ENCODE measurements around the gene TAT. TPM values are rescaled to one million over a fixed set of nuclear protein-coding genes. Genes with fewer than 3 reads are reported as not detected.
"Not testable (repeated sequence)": the region's sequence is repeated elsewhere in the genome, so short reads cannot be mapped to it uniquely, and the experiment has no call there.

Gene TAT
- total RNA-seq, 1 donor: not detected

DNA sequence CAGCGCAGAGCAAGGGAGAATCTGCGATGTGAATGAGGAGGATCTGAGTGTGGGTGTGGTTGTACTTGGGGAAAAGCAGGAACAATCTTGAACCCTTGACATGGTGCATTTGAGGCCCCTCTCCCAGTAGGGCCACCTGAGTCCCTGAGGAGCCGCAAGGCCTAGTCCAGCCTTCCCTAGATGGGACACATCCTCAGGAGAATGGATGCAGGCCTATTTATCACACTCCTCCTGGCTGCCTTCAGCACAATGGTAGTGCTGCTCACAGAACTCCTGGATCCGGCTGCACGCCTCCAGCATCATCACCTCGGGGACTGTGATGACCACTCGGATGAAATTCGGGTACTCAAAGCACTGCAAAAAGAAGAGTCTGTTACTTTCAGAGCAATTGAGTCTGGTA is 9.0 kb downstream of the TAT start:
- no peak overlapping the region for H3K4me3 ChIP-seq (ENCODE audit: low read depth, low read length)
- no peak for TF ChIP-seq CTCF (IDR thresholded peaks at IDR 0.05; ENCODE audit: insufficient read depth, low read depth, low read length)
- no peak for DNase-seq (ENCODE audit: low read depth)

DNA sequence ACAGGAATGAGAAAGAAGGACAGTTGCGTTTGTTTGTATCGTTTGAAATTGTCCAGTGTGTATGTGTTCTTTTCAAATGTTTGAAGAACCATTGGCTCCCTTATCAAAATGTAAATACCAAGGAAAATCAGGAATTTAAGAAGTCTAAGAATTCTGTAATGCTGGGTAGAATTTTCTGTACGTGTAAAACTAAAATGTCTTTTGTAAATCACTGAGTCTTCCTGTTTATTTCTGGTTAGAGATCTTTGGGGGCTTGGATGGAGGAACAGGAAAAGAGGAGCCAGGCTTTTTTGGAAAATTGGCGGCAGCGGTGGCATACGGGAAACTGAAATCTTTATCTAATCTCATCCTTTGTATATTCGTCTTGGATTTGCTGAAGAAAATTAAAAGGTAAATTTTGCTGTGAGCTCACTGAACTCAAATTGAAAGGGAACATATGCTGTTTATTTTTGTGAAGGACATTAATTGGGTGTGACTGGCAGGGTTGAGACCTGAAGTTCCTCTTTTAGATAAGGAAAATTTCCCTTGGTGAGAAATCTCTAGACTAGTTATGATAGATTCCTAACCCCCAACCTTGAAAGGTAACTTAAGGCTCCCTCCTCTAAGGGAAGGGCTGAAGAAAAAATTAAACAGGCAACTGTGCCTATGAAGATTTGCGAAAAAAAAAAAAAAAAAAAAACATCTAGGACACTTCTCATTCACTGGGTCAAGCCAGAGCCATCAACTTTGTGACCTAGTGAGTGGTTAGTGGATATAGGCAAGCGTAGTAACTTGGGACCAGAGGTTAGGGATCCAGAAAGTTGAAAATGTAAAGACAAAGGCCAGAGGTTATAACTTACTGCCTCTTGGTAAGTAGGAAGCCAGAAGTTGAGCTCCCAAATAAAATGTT is 10.8 kb downstream of the TAT start:
- no peak for DNase-seq (ENCODE audit: low read depth)
- no peak for TF ChIP-seq CTCF (IDR thresholded peaks at IDR 0.05; ENCODE audit: insufficient read depth, low read depth, low read length)
- peak overlapping the region; percentile 82 for H3K4me3 ChIP-seq (ENCODE audit: low read depth, low read length)

DNA sequence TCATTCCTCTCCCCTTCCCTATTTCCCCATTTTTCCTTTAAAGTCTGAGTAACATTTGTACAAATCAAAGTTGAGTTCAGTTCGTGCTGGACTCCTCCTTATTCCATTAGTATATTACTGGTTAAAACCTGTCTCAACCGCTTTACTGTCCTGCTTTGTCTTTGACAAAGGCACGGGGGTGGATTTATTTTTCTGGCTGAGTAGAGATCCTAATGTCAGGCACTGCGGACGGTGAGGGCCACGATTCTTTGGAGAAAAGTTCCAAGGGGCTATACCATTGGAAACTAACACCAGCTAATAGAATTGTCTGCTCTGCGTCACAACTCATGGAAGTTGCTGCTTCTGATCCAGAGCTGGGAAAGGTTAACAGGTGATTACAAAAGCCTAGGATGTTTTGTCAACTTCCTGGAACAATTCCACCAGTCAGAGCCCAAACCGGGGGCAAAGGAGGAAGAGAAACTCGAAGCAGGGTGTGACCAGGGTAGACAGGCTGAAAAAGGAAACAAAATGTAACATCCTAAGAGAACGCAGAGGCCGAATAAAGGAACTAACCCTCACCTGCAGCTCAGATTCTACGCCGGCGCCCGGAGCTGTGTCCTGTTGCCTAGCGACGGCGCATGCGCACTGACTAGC is 12.4 kb downstream of the TAT start:
- H3K4me3 ChIP-seq (ENCODE audit: low read depth, low read length): peak overlapping the region; percentile 82
- no peak for TF ChIP-seq CTCF (IDR thresholded peaks at IDR 0.05; ENCODE audit: insufficient read depth, low read depth, low read length)

GRCh38 chr16:71562552-71562951 is 14.3 kb downstream of the TAT start:
- no peak for DNase-seq (ENCODE audit: low read depth)
- H3K4me3 ChIP-seq (ENCODE audit: low read depth, low read length): no peak overlapping the region
- TF ChIP-seq CTCF (IDR thresholded peaks at IDR 0.05; ENCODE audit: insufficient read depth, low read depth, low read length): no peak

More for the DNA sequence above, 12.4 kb downstream of the TAT start:
- no peak for DNase-seq (ENCODE audit: low read depth)

DNA sequence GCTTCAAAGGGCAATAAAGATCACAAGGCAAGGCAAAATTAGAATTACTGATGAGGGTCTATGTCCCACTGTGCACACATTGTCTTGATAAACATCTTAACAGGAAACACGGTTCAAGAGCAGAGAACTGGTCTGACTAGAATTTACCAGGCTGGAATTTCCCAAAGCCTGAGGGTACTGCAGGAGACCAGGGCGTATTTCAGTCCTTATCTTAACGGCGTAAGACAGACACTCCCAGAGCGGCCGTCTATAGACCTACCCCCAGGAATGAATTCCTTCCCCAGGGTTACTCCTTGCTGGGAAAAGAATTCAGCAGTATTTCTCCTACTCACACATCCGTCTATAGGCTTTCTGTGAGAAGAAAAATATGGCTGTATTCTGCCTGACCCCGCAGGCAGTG is 15.0 kb downstream of the TAT start:
- DNase-seq (ENCODE audit: low read depth); H3K4me3 ChIP-seq (ENCODE audit: low read depth, low read length): not testable (repeated sequence)

- TF ChIP-seq CTCF (IDR thresholded peaks at IDR 0.05; ENCODE audit: insufficient read depth, low read depth, low read length): no peak
- no peak overlapping the region for H3K4me3 ChIP-seq (ENCODE audit: low read depth, low read length)
- DNase-seq (ENCODE audit: low read depth): no peak
Measured at GRCh38 chr16:71559855-71560254, 17.0 kb downstream of the TAT start.

GRCh38 chr16:71557954-71558582 is 18.8 kb downstream of the TAT start:
- H3K4me3 ChIP-seq (ENCODE audit: low read depth, low read length): no peak overlapping the region
- TF ChIP-seq CTCF (IDR thresholded peaks at IDR 0.05; ENCODE audit: insufficient read depth, low read depth, low read length): no peak
- DNase-seq (ENCODE audit: low read depth): no peak

Data from fibroblast of villous mesenchyme (primary cell).